ENCODE measurements around the gene AXIN1.

DNA sequence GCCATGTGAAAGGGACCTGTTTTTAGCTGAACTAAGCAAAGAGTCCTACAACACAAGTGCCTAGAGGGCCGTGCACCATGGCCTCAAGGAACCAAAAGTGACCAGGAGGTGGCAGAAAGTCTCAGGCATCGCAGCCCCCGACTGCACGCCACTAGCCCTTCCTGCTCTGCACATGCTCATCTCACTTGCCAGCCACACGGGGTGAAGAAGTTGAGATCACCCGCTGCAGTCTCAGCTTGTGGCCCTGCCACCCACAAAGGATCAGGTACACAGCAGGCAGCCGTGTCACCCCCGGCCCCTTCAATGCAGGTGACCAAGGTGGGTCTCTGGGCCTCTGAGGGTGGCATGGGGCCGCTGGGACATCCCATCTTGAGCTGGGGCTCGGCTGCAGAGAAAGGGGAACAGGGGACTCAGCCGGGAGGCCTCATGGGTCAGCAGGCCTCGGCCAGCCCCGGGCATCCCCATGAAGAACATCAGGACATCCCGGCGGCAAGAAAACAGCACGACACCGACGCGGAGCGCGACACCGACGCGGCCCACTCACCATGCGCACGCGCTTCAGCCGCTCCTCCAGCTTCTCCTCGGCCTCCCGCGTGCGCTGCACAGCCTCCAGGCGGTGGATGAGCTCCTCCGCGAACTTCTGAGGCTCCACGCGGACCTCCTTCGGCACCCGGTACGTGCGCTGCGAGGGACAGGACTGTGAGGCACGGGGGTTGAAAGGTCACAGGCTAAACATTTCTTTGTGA, 48.6 kb downstream of the AXIN1 start:
- TF ChIP-seq, protein P1, sequence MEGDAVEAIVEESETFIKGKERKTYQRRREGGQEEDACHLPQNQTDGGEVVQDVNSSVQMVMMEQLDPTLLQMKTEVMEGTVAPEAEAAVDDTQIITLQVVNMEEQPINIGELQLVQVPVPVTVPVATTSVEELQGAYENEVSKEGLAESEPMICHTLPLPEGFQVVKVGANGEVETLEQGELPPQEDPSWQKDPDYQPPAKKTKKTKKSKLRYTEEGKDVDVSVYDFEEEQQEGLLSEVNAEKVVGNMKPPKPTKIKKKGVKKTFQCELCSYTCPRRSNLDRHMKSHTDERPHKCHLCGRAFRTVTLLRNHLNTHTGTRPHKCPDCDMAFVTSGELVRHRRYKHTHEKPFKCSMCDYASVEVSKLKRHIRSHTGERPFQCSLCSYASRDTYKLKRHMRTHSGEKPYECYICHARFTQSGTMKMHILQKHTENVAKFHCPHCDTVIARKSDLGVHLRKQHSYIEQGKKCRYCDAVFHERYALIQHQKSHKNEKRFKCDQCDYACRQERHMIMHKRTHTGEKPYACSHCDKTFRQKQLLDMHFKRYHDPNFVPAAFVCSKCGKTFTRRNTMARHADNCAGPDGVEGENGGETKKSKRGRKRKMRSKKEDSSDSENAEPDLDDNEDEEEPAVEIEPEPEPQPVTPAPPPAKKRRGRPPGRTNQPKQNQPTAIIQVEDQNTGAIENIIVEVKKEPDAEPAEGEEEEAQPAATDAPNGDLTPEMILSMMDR (IDR thresholded peaks at IDR 0.05) = peak; percentile 17
- no peak for TF ChIP-seq EZH2phosphoT487 (IDR thresholded peaks at IDR 0.05)
- no peak for TF ChIP-seq EZH2 (IDR thresholded peaks at IDR 0.05)

Data from neural progenitor cell (in vitro differentiated cells).